ENCODE data around the gene PCED1A.
"Not testable (repeated sequence)": the region's sequence is repeated elsewhere in the genome, so short reads cannot be mapped to it uniquely, and the experiment has no call there.

Gene PCED1A

GRCh38 chr20:2865630-2866029 lies 25.2 kb upstream of the PCED1A start:
- DNase-seq, result peak in 5 of 6 experiments; percentile 17 to 43 (median 34)

DNA sequence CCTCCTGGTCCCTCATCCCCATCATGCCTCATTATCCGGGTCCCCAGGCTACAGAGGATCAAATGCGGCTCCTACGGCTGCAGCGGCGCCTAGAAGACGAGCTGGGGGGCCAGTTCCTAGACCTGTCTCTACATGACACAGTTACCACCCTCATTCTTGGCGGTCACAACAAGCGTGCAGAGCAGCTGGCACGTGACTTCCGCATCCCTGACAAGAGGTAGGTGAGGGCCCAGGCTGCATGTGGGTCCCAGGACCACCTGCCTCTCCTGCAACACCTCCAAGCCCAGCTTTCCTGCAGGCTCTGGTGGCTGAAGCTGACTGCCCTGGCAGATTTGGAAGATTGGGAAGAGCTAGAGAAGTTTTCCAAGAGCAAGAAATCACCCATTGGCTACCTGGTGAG lies 24.6 kb upstream of the PCED1A start:
- DNase-seq, result no peak

- no peak for DNase-seq
Observed at GRCh38 chr20:2864626-2865025, 24.2 kb upstream of the PCED1A start.

DNA sequence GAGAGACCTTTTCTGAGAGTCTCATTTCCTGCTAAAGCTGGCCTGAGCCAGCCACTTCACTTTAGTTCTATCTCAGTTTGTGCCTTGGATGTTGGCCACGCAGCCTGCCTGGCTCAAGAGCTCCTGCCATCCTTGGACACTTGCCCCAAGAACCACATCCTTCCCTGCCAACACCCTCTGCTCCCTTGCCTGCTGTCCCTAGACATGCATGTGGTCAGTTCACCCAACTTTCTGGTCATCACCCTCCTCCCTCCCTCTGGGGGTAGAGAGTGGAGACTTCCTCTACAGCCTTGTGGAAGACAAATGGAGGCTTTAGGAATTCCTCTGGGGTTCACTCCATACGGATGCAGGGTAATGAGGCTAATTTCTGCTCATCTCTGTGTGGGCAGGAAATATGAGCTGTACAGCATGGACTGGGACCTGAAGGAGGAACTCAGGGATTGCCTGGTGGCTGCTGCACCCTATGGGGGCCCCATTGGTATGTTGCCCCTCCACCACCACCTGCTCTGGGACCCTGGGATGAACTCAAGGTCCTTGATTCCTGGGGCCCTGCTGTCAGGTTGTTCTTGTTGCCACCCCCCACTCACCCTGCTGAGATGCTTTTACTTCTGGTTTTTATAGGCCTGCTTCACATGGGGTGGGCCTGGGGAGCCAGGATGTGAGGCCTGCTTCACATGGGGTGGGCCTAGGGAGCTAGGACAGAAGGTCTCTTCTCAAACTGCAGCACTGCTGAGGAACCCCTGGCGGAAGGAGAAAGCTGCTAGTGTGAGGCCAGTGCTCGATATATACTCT lies 19.1 kb upstream of the PCED1A start:
- DNase-seq, result no peak

- DNase-seq, result no peak
Observed at GRCh38 chr20:2858591-2858990, 18.1 kb upstream of the PCED1A start.

- DNase-seq, result no peak
Observed at GRCh38 chr20:2851086-2851485, 10.6 kb upstream of the PCED1A start.

- DNase-seq, result no peak
Observed at GRCh38 chr20:2849529-2849928, 9.1 kb upstream of the PCED1A start.

- no peak for DNase-seq
Observed at GRCh38 chr20:2847802-2848201, 7.3 kb upstream of the PCED1A start.

- DNase-seq, result no peak
Observed at GRCh38 chr20:2846698-2847097, 6.2 kb upstream of the PCED1A start.

DNA sequence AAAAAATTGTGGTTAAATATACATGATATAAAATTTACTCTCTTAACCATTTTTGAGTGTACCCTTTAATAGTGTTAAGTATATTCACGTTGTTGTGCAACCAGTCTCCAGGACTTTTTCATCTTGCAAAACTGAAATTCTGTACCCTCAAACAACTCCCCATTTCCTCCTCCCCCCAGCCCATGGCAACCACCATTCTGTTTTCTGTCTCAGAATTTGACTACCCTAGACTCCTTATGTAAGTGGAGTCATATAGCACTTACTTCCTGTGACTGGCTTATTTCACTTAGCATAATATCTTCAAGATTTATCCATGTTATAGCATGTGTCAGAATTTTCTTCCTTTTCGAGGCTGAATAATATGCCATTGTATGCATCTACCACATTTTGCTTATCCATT lies 5.2 kb upstream of the PCED1A start:
- no peak for DNase-seq

DNA sequence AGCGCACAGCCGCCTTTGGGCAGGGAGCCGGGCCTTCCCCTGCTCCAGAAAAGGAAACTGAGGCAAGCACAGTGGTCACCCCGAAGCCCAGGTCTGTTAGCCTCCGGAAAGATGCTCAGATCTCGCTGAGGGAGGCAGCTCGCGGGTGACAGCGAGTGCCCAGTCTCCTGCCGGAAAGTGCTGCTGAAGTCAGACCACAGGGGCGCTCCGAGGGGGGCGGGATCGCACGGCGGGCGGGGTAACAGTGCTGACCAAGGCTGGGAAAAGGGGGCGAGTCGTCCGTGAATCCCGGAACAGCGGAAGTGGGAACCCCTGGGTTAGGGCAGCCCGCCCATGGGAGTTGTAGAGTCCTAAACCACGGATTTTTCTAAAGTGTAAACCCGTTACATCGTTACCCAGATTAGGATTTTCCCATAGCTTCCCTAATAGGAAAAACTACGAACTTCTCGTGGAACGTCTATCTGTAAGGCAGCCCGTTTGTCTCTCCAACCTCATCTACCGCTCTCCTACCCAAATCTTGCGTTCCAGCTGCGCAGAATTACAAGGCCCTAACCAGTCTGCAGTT lies 594 bp upstream of the PCED1A start:
- peak in 2 of 6 experiments; percentile 19 to 40 for DNase-seq

GRCh38 chr20:2839732-2840137 lies 720 bp downstream of the PCED1A start:
- peak in 1 of 6 experiments; percentile 26 for DNase-seq

DNA sequence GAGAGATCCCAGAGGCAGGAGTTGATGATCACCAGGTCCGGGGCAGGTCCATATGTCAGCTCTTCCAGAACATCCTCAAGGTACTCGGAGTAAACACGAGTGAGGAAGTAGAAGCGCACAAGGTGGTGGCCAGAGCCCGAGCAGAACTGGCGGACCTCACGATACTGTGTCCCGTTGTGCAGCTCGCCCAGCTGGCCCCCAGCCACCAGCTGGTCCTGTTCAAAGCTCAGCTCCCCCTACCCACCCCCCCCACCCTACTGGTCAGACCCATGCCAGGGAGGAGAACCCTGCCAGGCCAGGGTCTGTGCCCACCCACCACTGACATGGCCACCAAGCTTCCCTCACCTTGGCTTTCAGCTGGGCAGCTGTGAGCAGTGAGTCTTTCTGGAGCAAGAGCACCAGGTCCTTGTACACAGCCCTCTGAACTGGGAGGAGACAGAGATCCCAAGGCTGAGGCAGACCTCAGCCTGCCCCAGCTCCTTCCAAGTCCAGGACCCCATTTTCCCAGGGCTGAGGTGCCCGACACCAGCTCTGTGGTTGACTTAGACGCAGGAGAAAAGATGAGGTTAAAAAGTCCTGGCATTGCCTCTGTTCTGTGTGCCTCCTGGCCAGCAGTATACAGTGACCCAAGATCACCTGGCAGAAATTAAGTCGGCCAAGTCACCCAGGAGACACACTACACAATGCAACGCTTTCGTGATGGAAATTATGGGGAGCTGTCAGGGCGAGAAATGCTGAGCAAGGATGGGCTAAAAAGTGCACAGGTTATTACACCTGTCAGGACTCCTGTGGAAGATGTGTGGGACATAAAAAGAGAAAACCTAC lies 1.4 kb downstream of the PCED1A start:
- no peak for DNase-seq

- DNase-seq, result no peak
Observed at GRCh38 chr20:2838170-2838797, 2.2 kb downstream of the PCED1A start.

GRCh38 chr20:2837221-2837960 lies 3.1 kb downstream of the PCED1A start:
- DNase-seq, result no peak

- DNase-seq, result no peak
Observed at GRCh38 chr20:2836035-2836434, 4.4 kb downstream of the PCED1A start.

- no peak for DNase-seq
Observed at GRCh38 chr20:2835331-2835796, 5.1 kb downstream of the PCED1A start.

GRCh38 chr20:2834401-2835110 lies 5.9 kb downstream of the PCED1A start:
- DNase-seq, result no peak

GRCh38 chr20:2833761-2834160 lies 6.7 kb downstream of the PCED1A start:
- DNase-seq, result no peak

DNA sequence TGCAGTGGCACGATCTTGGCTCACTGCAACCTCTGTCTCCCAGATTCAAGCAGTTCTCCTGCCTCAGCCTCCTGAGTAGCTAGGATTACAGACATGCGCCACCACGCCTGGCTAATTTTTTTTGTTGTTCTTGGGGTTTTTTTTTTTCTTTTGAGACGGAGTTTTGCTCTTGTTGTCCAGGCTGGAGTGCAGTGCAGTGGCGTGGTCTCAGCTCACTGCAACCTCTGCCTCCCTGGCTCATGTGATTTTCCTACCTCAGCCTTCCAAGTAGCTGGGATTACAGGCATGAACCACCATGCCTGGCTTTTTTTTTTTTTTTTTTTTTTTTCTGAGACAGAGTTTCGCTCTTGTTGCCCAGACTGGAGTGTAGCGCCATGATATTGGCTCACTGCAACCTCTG lies 9.2 kb downstream of the PCED1A start:
- not testable (repeated sequence) for DNase-seq

- DNase-seq, result no peak
Observed at GRCh38 chr20:2829376-2829775, 11.1 kb downstream of the PCED1A start.

DNA sequence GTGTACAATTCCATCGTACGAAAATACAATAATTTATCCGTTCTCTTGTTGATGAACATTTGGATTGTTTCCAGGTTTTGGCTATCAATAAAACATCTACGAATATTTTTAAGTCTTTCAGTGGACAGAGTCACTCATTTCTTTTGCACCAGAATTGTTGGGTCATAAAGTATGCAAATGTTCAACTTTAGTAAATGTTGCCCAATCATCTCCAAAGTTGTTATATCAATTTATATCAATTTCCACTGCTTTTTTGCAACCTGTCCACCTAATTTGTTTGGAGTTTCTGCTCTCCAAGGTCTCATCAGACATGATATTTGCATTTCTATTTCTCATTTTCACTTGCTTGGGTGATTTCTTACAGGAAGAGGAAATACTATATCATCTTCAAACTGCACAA lies 13.8 kb downstream of the PCED1A start:
- DNase-seq, result no peak
